Measurements from ENCODE around the gene RUNX3. TPM values are rescaled to one million over a fixed set of nuclear protein-coding genes. Genes with fewer than 3 reads are reported as not detected.

Gene RUNX3
- polyA plus RNA-seq, 1 donor (not counting 4 experiments of a cell fraction or from before 2014, with no cell fraction given): not detected

DNA sequence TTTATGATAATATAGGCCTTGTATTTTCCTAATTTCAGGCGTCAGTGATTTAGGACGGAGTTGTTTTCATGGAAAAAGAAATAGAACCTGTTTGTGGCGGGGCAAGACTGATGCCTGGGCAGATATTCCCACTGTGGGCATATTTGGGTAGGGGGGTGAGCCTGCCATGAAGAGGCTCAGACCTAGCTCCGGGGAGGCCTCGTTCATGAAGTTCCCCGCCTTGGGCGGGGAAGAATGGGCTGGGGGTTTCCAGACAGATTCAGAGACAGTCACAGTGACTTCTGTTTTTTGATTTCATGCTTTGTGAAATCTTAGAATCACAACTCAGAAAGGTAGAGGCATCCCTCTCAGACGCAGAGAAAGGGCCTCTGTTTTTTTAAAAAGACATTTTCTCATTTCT lies 36.1 kb downstream of the RUNX3 start:
- no peak for TF ChIP-seq CTCF (optimal IDR thresholded peaks at IDR 0.05 in 1 of 3, IDR thresholded peaks at IDR 0.05 in 1 of 3, conservative IDR thresholded peaks at IDR 0.05 in 1 of 3; ENCODE audit: extremely low read depth in 1 of 3, insufficient read depth in 2 of 3, low read length in 3 of 3)
- no peak for TF ChIP-seq EZH2 (IDR thresholded peaks at IDR 0.05; ENCODE audit: low read length)
- H3K36me3 ChIP-seq (ENCODE audit: control insufficient read depth in 2 of 2, extremely low read depth in 1 of 2, insufficient read depth in 2 of 2, low read length in 2 of 2): no peaks in the 10 kb centered on the region
- H3K4me2 ChIP-seq (ENCODE audit: control insufficient read depth, extremely low read depth, insufficient read depth, low read depth, low read length): no peak overlapping the region
- no peaks in the 10 kb centered on the region for H4K20me1 ChIP-seq (ENCODE audit: control insufficient read depth, extremely low read depth, insufficient read depth, low read length)
- H3K9me1 ChIP-seq (ENCODE audit: control insufficient read depth, extremely low read depth, insufficient read depth, low read length): no peaks in the 10 kb centered on the region
- H3K4me1 ChIP-seq (ENCODE audit: control insufficient read depth, extremely low read depth, insufficient read depth, low read length): no peaks in the 10 kb centered on the region
- no peaks in the 10 kb centered on the region for H3K79me2 ChIP-seq (ENCODE audit: control insufficient read depth, insufficient read depth, low read length)
- FAIRE-seq: no peak
- DNase-seq (ENCODE audit: low read depth, low spot score): no peak
- peaks cover 19% of the 10 kb centered on the region for H3K27me3 ChIP-seq (ENCODE audit: control insufficient read depth, extremely low read depth, insufficient read depth, low read length)
- dilution Hi-C loops (cut with MboI; ENCODE audit: extremely low pct_ligation_motif_present, low sequenced_read_pairs): no loop called here
- no peaks in the 10 kb centered on the region for H3K9me3 ChIP-seq (ENCODE audit: control insufficient read depth, low read depth, low read length)
- no peak overlapping the region for H3K4me3 ChIP-seq (ENCODE audit: control insufficient read depth in 2 of 3, extremely low read depth in 1 of 3, insufficient read depth in 2 of 3, low read depth in 1 of 3, low read length in 3 of 3)
- H3K27ac ChIP-seq (ENCODE audit: control insufficient read depth, insufficient read depth, low read length): no peak overlapping the region
- H2AFZ ChIP-seq (ENCODE audit: control insufficient read depth, low read length): no peak overlapping the region
- no peak overlapping the region for H3K9ac ChIP-seq (ENCODE audit: control insufficient read depth, extremely low read depth, insufficient read depth, low read length)

- H3K9me3 ChIP-seq (ENCODE audit: control insufficient read depth, low read depth, low read length): no peaks in the 10 kb centered on the region
- DNase-seq (ENCODE audit: low read depth, low spot score) (no peak), FAIRE-seq (no peak)
- H4K20me1 ChIP-seq (ENCODE audit: control insufficient read depth, extremely low read depth, insufficient read depth, low read length): no peaks in the 10 kb centered on the region
- H2AFZ ChIP-seq (ENCODE audit: control insufficient read depth, low read length): no peak overlapping the region
- H3K79me2 ChIP-seq (ENCODE audit: control insufficient read depth, insufficient read depth, low read length): no peaks in the 10 kb centered on the region
- TF ChIP-seq EZH2 (IDR thresholded peaks at IDR 0.05; ENCODE audit: low read length) (no peak), CTCF (optimal IDR thresholded peaks at IDR 0.05 in 1 of 3, IDR thresholded peaks at IDR 0.05 in 1 of 3, conservative IDR thresholded peaks at IDR 0.05 in 1 of 3; ENCODE audit: extremely low read depth in 1 of 3, insufficient read depth in 2 of 3, low read length in 3 of 3) (no peak)
- H3K4me2 ChIP-seq (ENCODE audit: control insufficient read depth, extremely low read depth, insufficient read depth, low read depth, low read length): no peak overlapping the region
- no peaks in the 10 kb centered on the region for H3K4me1 ChIP-seq (ENCODE audit: control insufficient read depth, extremely low read depth, insufficient read depth, low read length)
- H3K27me3 ChIP-seq (ENCODE audit: control insufficient read depth, extremely low read depth, insufficient read depth, low read length): peaks cover 15% of the 10 kb centered on the region
- dilution Hi-C loops (cut with MboI; ENCODE audit: extremely low pct_ligation_motif_present, low sequenced_read_pairs): no loop called here
- H3K4me3 ChIP-seq (ENCODE audit: control insufficient read depth in 2 of 3, extremely low read depth in 1 of 3, insufficient read depth in 2 of 3, low read depth in 1 of 3, low read length in 3 of 3): no peak overlapping the region
- H3K27ac ChIP-seq (ENCODE audit: control insufficient read depth, insufficient read depth, low read length): no peak overlapping the region
- H3K9ac ChIP-seq (ENCODE audit: control insufficient read depth, extremely low read depth, insufficient read depth, low read length): no peak overlapping the region
- H3K36me3 ChIP-seq (ENCODE audit: control insufficient read depth in 2 of 2, extremely low read depth in 1 of 2, insufficient read depth in 2 of 2, low read length in 2 of 2): no peaks in the 10 kb centered on the region
- H3K9me1 ChIP-seq (ENCODE audit: control insufficient read depth, extremely low read depth, insufficient read depth, low read length): no peaks in the 10 kb centered on the region
Observed at GRCh38 chr1:24893431-24893830, 36.6 kb downstream of the RUNX3 start.

All from keratinocyte (primary cell).